ENCODE results near the gene CD248.
A peak's percentile ranks its signal among the peaks of the same experiment; 100 is the strongest.
"Not testable (repeated sequence)": the region's sequence is repeated elsewhere in the genome, so short reads cannot be mapped to it uniquely, and the experiment has no call there.

The CD248 gene

DNA sequence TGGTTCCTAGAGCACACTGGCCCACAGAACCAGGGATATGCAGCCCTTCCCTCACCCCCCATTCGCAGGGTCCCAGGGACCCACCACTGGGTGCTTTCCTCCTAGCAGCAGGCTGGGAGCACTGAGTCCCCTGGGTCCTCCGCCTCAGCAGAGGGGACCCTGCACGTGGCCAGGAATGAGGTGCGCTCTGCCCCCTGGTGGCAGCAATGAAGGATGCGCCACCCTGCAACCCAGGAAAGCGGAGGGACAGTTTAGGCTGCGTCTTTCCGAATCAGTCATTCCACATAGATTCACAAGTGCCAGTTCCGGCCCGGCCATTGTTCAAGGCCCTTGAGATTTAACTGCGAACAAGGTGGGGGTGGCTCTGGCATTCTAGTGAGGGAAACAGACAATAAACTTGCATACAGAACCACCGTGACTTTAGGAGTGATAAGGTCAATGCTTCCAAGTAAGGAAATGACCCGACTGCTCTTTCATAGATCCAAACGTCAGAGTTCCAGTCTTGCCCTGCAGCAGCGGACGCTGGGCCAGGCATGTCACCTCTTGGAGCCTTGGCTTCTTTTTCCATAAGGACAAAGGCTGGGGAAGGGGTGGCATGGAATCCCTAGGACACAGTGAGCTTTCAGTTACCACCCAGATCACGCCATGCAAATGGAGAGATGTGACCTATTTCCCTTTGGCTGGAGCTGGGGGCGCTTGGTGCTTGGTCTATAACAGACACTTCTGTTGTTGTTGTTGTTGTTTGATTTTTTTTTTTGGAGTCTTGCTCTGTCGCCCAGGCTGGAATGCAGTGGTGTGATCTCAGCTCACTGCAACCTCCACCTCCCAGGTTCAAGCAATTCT lies 11.7 kb upstream of the CD248 start:
- DNase-seq (ENCODE audit: low read depth) = peak; percentile 76

DNA sequence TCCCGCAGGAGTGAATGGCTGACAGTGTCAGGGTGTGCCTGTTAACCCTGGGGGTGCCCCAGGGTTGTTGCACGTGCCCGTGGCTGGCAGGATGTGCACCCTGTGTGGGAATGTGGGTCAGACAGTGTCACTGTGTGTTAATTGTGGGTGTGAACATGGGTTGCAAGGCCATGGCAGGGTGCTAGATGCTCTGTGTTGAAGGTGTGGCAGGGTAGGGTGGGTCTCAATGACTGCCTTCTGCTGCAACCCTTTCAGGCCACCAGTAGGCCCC lies 11.1 kb upstream of the CD248 start:
- DNase-seq (ENCODE audit: low read depth) = no peak

DNA sequence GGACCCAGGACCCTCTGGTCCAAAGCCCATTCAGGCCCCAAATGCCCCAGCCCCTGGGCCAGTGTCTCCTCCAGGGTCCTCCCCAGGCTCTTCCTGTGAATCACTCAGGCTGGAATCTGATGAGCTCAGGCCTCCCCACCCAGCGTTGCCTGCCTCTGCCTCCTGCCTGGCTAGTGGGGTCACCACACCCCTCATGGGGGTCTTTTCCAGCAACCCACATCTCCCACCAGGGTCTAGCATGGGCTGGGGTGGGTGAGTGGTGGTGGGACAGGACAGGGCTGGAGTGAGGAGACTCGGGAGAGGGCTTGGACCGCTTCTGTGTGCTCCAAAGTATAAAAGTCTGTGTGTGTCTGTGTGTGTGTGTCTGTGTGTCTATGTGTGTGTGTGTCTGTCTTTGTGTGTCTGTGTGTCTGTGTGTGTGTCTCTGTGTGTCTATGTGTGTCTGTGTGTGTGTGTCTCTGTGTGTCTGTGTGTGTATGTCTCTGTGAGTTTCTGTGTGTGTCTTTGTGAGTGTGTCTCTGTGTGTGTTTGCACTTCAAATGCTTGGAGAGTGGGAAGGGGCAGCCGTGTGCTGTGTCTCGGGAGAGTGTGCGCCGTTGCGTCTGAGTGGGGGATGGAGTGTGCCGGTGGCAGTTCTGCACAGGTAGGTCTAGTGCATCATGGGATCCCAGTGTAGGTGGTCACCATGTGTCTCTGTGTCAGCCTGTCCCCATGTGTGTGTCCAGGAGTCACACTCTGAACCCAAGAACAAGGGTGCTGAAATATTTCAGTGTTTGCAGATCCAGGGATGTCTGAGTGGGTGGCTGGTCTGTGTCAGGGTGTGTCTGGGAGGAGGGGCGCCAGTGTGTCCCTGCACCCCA lies 10.6 kb upstream of the CD248 start:
- DNase-seq (ENCODE audit: low read depth) = no peak

DNA sequence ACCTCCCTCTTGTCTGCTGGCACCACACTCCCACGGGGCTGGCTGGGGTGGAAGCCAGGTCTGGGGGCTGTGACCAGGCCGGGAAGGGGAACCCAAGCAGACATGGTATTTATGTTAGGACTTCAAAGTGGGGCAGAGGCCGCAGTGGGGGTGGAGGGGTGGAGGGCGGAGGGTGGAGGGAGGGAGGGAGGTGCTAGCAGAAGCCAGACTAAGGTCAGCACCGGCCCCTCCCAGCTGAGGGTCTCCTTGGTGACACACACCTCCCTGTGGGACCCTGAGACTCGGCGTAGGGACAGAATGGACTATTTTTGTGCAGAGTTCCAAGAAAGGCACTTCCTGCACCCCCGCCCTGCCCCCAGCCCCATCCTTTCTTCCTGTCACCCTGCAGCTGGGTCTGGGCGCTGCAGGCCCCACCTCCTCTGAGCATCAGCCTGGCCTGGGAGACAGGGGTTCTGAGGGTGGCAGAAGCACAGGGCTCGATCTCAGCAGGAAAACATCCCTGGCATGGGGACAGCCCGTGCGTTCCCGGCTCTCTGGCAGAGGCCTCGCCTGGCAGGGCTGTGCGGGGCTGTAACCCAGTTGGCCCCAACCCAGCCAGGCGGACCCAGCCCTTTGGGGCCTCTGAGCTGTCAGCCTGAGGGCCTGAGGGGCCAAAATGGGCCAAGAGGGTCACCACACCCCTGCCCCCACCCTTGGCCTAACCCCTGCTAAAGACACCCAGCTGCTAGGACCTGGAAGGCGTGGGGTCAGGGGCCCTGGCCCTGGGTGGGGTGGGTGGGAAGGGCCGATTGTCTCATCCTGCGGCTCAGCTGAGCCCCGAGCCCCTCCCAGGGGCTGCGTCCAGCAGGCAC lies 9.6 kb upstream of the CD248 start:
- no peak for DNase-seq (ENCODE audit: low read depth)

DNA sequence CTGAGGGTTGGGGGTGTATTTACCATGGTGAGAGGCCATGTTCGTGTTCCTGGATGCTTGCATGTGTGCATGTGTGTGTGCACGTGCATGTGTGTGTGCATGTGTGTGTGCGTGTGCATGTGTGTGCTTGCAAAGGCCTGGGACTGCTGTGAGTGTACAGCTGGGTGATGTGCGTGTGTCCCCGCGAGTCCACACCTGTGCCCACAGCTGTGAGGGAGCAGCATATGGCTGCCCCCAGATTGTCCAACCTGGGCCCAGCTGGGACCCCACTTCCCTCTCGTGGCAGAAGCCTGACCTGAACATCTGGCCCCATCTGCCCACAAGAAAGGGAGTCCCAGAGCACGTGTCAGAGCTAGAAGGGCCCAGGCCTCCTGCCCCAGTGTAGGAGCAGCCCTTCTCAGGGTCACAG lies 8.4 kb upstream of the CD248 start:
- DNase-seq (ENCODE audit: low read depth) = no peak

DNA sequence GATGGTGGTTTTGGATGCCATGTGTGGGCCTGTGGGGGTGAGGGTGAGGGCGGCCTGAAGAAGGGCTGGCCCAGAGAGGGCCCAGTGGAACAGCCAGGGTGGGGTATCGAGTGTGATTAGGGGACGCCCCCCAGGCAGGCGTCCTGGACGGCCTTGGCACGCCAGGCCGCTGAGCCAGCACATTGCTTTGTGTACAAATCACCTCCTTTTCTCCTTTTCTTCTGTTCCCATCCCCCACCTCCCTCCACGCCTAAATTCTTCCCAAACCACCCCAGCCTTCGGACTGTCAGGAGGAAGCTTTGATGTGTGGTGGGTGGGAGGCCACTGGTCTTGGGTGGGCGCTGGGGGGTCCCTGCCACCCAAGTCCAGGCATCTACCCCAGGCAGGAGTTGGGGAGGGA lies 7.8 kb upstream of the CD248 start:
- no peak for DNase-seq (ENCODE audit: low read depth)

DNA sequence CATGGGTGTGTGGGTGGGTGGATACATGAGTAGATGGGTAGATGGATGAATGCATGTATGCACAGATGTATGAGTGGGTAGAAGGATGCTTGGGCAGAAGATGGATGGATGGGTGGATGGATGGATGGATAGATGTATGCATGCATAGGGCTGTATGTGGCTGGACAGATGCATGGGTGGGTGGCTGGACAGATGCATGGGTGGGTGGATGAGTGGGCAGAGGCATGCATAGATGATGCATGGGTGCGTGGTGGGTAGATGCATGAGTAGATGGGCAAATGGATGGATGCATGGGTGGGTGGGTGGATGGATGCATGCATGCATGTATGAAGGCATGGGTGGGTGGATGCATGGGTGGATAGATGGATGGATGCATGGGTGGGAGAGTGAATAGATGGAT lies 6.8 kb upstream of the CD248 start:
- DNase-seq (ENCODE audit: low read depth) = no peak

DNA sequence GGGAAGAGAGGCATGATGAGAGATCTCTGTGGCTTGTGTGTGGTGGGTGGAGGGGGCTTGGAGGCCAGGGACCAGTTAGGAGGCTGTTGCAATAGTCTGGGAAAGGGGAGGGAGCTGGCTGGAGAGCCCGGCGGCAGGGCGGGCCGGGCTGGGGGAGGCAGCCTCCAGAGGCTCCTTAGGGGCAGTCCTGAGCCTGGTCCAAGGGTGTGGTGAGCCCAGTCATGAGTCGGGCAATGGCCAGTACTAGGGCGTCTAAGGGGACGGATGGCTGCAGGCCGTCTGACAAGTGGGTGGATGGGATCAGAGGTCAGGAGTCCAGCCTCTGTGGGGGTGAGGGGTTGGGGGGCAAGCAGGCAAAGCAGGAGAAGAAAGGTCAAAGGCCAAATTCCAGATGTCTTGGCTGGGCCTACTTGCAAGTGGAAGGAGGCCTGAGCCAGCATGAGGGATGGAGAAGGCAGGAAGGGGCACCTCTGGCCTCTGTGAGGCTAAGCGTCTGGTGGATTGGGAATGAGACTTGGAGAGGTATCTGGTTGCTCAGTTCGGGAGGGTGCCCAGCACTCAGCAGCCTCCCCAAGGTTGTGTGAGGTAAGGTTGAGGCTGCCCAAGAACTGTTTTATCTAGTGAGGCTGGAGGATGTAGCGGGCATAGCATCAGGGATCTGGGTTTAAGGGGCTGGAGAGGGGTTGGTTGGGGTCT lies 6.0 kb upstream of the CD248 start:
- DNase-seq (ENCODE audit: low read depth) = no peak

DNA sequence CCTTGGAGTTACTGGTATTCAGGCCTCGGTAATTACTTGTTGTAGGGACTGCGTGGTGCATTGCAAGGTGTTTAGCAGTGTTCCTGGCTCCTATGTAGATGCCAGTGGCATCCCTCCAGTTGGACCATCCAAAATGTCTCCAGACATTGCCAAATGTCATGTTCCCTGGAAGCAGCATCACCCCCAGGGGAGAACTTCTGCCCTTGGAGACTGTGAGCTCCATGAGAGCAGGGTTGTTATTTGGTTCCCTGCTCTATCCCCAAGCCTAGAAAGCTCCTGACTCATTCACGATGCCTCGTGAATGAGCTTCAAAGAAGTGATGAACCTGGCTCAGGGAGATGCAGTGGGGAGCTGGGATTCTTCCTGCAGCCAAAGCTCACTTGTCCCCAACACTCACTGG lies 4.8 kb upstream of the CD248 start:
- no peak for DNase-seq (ENCODE audit: low read depth)

DNA sequence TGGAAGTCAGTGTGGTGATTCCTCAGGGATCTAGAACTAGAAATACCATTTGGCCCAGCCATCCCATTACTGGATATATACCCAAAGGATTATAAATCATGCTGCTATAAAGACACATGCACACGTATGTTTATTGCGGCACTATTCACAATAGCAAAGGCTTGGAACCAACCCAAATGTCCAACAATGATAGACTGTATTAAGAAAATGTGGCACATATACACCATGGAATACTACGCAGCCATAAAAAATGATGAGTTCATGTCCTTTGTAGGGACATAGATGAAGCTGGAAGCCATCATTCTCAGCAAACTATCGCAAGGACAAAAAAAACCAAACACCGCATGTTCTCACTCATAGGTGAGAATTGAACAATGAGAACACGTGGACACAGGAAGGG lies 3.9 kb upstream of the CD248 start:
- not testable (repeated sequence) for DNase-seq (ENCODE audit: low read depth)

DNA sequence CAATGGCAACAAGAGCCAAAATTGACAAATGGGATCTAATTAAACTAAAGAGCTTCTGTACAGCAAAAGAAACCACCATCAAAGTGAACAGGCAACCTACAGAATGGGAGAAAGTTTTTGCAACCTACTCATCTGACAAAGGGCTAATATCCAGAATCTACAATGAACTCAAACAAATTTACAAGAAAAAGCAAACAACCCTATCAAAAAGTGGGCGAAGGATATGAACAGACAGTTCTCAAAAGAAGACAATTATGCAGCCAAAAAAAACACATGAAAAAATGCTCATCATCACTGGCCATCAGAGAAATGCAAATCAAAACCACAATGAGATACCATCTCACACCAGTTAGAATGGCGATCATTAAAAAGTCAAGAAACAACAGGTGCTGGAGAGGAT lies 3.4 kb upstream of the CD248 start:
- not testable (repeated sequence) for DNase-seq (ENCODE audit: low read depth)

DNA sequence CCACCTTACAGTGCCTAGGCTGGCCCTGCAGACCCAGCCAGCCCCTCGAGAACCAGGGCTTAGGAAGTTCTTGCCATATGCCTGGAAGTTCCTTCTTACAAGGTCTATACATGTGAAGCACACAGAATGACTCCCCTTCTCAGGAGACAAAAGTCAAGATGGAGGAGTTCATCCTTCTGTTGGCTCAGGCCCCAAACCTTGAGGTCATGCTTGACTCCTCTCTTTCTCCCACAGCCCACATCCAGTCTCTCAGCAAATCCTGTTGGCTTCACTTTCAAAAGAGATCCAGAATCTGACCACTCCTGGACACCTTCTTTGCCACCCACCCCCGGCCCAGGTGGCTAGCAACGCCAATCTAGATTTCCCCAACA lies 1.7 kb upstream of the CD248 start:
- DNase-seq (ENCODE audit: low read depth) = no peak

DNA sequence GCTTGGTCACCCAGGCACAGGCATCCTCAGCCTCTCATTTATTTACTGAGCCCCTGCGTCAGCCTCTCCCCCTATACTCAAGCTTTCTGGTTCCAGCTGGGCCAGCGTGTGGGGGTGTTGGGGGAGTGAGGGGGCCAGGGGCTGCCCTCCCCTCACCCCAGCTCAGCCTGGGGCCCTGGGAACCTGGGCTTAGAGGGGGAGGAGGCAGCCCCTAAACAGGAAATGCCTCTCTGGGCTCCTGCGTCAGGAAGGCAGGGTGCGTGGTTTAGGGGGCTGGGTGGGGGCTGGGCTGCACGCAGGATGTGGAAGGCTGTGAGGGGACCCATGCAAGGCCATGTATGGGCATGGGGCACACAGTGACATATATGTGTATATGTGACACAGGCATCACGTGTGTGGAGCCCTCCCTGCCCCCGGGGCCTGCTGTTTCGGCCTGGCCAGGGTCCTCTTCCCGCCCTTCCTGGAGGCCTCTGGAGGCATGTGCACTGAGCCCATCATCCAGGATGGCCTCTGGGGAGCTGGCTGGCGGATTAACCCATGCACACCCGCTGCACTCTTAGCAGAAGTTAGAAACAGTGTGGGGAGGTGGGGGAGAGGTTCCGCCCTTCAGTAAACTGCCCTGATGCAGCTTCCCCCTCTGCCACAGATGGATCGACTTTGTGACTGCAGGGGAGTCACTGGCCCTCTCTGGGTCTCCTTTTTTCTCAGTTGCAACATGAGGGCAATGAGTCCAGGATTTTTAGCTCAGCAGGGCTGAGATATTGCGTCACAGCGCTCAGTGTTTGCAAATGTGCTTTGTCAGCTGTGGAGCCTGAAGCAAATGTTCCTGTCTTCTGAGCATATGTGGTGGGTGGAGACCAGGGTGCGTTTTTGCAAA lies 1.1 kb upstream of the CD248 start:
- peak; percentile 29 for DNase-seq (ENCODE audit: low read depth)

DNA sequence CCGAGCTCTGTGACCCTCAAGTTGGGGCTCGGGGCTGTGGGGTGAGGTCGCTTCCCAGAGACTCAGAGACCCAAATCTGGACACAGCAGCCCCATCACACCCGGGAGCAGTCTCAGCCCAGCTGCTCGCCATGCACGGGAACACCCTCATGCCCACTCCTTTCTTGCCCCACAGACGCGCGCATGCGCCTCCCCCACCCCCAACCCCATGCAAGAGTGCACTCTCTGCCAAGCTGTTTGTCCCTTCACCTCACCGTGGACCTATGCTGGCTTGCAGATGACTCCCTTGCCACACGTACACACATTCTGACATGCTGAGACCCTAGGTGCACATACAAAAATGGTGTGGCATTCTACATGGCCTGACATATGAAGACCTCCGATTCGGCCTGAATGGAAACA lies 478 bp upstream of the CD248 start:
- DNase-seq (ENCODE audit: low read depth) = peak; percentile 34

DNA sequence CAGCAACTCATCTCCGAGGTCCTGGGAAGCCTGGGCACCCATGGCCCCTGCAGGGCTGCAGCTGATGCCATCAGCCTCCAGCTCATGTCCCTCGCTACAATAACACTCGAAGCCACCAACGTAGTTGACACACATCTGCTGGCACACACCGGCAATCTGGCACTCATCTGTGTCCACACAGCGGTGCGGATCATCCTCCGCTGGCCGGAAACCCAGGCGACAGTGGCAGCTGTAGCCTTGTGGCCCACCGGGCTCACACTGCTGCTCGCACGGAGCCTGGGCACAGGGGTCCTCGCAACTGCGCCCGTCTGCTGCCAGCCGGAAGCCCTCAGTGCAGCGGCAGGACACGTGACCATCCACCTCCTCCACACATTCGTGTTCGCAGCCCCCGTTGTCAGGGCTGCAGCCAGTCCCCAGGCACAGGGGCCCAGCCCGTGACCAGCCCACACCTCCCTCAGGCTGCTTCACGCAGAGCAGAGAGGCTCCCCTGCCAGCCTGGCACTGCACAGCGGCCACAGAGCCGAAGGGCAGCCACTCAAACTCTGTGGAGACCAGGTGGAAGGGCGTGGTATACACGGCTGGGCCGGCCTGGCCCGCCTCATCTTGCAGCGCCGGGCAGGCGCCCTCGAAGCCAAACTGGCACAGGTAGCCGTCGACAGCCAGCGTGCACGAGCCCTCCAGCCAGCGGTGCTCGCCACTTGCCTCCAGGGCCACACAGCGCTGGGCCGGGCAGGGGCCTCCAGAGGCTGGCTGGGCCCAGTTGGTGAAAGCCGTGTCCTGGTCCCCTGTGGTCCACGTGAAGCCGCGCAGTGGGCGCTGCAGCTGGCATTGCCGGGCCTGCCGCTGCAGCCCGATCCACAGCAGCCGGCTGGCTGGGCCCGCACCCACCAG lies 678 bp downstream of the CD248 start:
- DNase-seq (ENCODE audit: low read depth) = no peak

DNA sequence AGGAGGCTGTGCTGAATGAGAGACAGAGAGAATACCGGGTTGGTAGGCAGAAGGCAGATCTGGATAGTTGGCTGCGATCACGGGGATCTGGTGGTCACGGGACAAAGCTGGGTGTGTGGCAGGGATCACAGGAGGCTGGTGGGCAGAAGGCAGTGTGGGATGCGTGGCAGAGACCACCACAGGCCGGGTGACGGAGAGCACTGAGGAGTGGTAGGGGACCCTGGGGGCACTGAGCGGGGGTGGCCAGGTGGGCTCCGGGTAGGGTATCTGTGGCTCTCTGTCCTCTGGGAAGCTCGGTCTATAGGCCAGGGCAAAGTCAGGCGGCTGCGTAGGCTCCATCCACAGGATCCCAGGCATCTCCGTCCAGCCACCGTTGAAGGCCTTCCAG lies 1.4 kb downstream of the CD248 start:
- DNase-seq (ENCODE audit: low read depth) = no peak

DNA sequence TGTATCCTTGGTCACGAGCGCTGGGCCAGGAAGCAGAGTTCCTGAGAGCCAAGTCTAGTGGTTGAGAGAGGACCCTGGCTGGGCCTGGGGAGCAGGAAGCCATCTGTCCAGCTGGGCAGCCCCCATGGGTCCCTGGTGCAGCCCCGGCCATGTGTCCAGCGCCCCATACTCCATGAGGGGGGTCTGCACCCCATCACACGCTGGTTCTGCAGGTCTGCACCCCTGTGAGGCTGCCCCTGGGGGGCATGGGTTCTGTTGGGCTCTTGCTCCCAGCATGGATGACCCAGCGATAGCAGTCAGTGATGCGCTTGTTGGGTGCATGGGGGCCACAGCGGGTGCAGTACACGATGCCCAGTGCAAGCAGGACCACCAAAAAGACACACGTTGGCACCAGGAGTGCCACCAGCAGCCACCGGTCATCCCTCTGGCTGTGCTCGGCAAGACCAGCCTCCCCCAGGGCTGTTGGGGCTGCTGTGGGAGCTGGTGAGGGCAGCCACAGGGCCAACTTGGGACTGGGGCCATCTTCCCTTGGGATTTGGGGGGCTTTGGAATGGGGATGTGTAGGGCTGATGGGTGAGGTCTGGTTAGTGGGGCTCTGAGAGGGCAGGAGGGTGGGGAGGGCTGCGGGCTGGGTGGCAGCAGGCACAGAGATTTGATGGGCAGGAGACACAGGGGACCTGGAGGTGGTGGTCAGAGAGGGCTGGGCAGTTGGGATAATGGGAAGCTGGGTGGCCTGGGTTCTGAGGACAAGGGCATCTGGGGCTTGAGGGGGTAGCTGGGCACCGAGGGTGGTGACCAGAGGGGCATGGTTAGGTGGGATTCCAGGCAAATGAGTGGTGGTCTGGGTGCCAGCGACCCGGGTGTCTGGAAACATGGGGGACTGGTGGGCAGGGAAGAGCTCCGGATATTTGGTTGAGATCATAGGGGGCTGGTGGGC lies 2.0 kb downstream of the CD248 start:
- no peak for DNase-seq (ENCODE audit: low read depth)

DNA sequence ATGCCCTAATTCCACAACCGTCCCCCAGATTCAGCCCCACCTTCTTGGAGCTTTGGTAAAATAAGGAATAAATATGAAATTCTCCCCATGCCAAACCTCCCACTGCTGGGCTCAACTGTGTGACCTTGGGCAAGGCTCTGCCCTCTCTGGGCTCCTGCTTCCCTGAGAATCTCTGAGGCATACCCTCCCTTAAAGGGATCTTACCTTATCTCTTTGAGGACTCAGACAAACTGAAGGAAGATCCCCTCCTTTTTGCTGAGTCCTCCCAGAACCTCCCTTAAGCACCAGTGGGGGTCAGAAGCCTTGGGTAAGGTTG lies 2.7 kb downstream of the CD248 start:
- DNase-seq (ENCODE audit: low read depth) = no peak

Data from activated T-cell treated with anti-CD3 and anti-CD28 coated beads for 24 hours (primary cell).